HepG2 (cell line): ENCODE results near the gene SESN2. TPM values are rescaled to one million over a fixed set of nuclear protein-coding genes. Genes with fewer than 3 reads are reported as not detected.
A peak's percentile ranks its signal among the peaks of the same experiment; 100 is the strongest.

Experiments used
- DBP ChIP-seq: sonication (generic); formaldehyde crosslinking; IDR thresholded peaks from 2 replicates; pipeline ENCODE4 v1.4.0; 2020; ENCODE audit warnings: missing genetic modification reagents; ENCODE audit errors: not compliant biosample characterization
- DPF2 ChIP-seq: sonication (generic); formaldehyde crosslinking; IDR thresholded peaks from 2 replicates; pipeline ENCODE4 v1.4.0; 2020; ENCODE audit warnings: mild to moderate bottlenecking, low read depth, missing genetic modification reagents, borderline replicate concordance
- GPN1 ChIP-seq: sonication (generic); formaldehyde crosslinking; IDR thresholded peaks from 2 replicates; pipeline ENCODE4 v1.5.1; 2020; ENCODE audit warnings: missing genetic modification reagents, borderline replicate concordance
- GTF3A ChIP-seq: sonication (generic); formaldehyde crosslinking; conservative IDR thresholded peaks from 2 replicates; pipeline ENCODE4 v1.4.0; 2020; ENCODE audit warnings: mild to moderate bottlenecking, missing genetic modification reagents
- HDAC1 ChIP-seq: sonication (generic); formaldehyde crosslinking; IDR thresholded peaks from 2 replicates; pipeline ENCODE4 v1.5.1; 2020; ENCODE audit warnings: mild to moderate bottlenecking, missing genetic modification reagents
- JUND ChIP-seq: sonication (generic); formaldehyde crosslinking; IDR thresholded peaks from 2 replicates; pipeline ENCODE4 v1.8.0; 2022; ENCODE audit warnings: mild to moderate bottlenecking, missing genetic modification reagents
- KLF16 ChIP-seq, 2 experiments: sonication (generic) in 1 of 2; formaldehyde crosslinking in 1 of 2; IDR thresholded peaks; 2 replicates each; pipeline versions ENCODE4 v1.6.1 to v1.8.0; 2016 to 2023; ENCODE audit warnings: missing genetic modification reagents in 2 of 2, missing compliant biosample characterization in 1 of 2
- MLX ChIP-seq: IDR thresholded peaks from 2 replicates; pipeline ENCODE4 v1.6.1; 2016
- MNT ChIP-seq: fragments of 450-650 bp; IDR thresholded peaks from 2 replicates; pipeline ENCODE4 v1.6.1; 2016
- RFXANK ChIP-seq: IDR thresholded peaks from 2 replicates; pipeline ENCODE4 v1.6.1; 2016
- SAP130 ChIP-seq: IDR thresholded peaks from 2 replicates; pipeline ENCODE4 v1.6.1; 2016; ENCODE audit warnings: low read depth
- THRA ChIP-seq: sonication (generic); formaldehyde crosslinking; IDR thresholded peaks from 2 replicates; pipeline ENCODE4 v1.4.0; 2020; ENCODE audit warnings: missing genetic modification reagents, borderline replicate concordance
- TOE1 ChIP-seq: sonication (generic); formaldehyde crosslinking; IDR thresholded peaks from 2 replicates; pipeline ENCODE4 v1.4.0; 2020; ENCODE audit warnings: mild to moderate bottlenecking, missing genetic modification reagents
- ZBTB38 ChIP-seq: sonication (generic); formaldehyde crosslinking; IDR thresholded peaks from 2 replicates; pipeline ENCODE4 v1.5.1; 2020; ENCODE audit warnings: mild to moderate bottlenecking, missing genetic modification reagents
- ZC3H13 ChIP-seq: sonication (generic); formaldehyde crosslinking; IDR thresholded peaks from 2 replicates; pipeline ENCODE4 v1.8.1; 2023; ENCODE audit warnings: mild to moderate bottlenecking, missing genetic modification reagents, moderate library complexity
- ZNF616 ChIP-seq: sonication (generic); formaldehyde crosslinking; IDR thresholded peaks from 2 replicates; pipeline ENCODE4 v1.5.0; 2020; ENCODE audit warnings: low read depth, mild to moderate bottlenecking, missing genetic modification reagents
- ZNF670 ChIP-seq: sonication (generic); formaldehyde crosslinking; IDR thresholded peaks from 2 replicates; pipeline ENCODE4 v1.8.0; 2022; ENCODE audit warnings: mild to moderate bottlenecking, missing genetic modification reagents, borderline replicate concordance
- ZNF704 ChIP-seq: sonication (generic); formaldehyde crosslinking; IDR thresholded peaks from 2 replicates; pipeline ENCODE4 v1.8.1; 2023; ENCODE audit warnings: mild to moderate bottlenecking, inconsistent platforms, moderate library complexity, missing genetic modification reagents, borderline replicate concordance
- ZNF781 ChIP-seq: sonication (generic); formaldehyde crosslinking; IDR thresholded peaks from 2 replicates; pipeline ENCODE4 v1.5.1; 2020; ENCODE audit warnings: borderline replicate concordance, mild to moderate bottlenecking, missing genetic modification reagents; ENCODE audit errors: not compliant biosample characterization
- polyA plus RNA-seq, 8 experiments: library from polyadenylated mRNA; depleted of rRNA in 3 of 8; stranded (reverse) in 7 of 8; unstranded in 1 of 8; fragments of >200 nt; fragmentation: Illumina TruSeq in 4 of 8; extraction: Trizol in 4 of 8; gene quantifications; 2 replicates each; pipeline versions ENCODE4 v1.2.1 to v1.2.3, GENCODE V29; 2011 to 2016; ENCODE audit warnings: low read depth in 4 of 8, missing spikeins in 1 of 8, mixed read lengths in 1 of 8; ENCODE audit not compliant: insufficient read depth in 1 of 8
- total RNA-seq, 5 experiments: library from RNA; depleted of rRNA; stranded (reverse); fragments of >200 nt; fragmentation: Illumina TruSeq; extraction: Trizol; gene quantifications; 2 replicates each; pipeline ENCODE4 v1.2.3, GENCODE V29; 2016; ENCODE audit warnings: low read depth in 1 of 5

SESN2 gene
- total and polyA plus RNA-seq, 2 of the 13 experiments (the other 11 are each of a cell fraction or from before 2014, with no cell fraction given), result 13.2 to 19.1 TPM

GRCh38 chr1:28235755-28236655 is 23.3 kb upstream of the SESN2 start, which contains the start of gene ATP5IF1 (continued):
- peak; percentile 57 for TF ChIP-seq HDAC1 (CRISPR knock-in tag)
- TF ChIP-seq ZNF670 (CRISPR knock-in tag), result no peak
- TF ChIP-seq ZNF704, result peak; percentile 88
- TF ChIP-seq JUND (CRISPR knock-in tag), result 0 out of 2 replicates have a peak, but pooled peaks have one; percentile 16
- TF ChIP-seq ZNF781 (CRISPR knock-in tag), result peak; percentile 77
- TF ChIP-seq GTF3A (CRISPR knock-in tag), result peak; percentile 83; the same call in 1 of the 2 replicates
- no peak for TF ChIP-seq MNT
- peak; percentile 87; the same call in 1 of the 2 replicates for TF ChIP-seq ZNF616
- TF ChIP-seq GPN1 (CRISPR knock-in tag), result peak; percentile 79; the same call in 1 of the 2 replicates
- 0 out of 2 replicates have a peak, but pooled peaks have one; percentile 5 for TF ChIP-seq MLX (CRISPR knock-in tag)
- TF ChIP-seq KLF16 (CRISPR knock-in tag; IDR thresholded peaks at IDR 0.05), result peak in 1 of 2 experiments; percentile 63; a peak in 1 of 4 replicates
- peak; percentile 68 for TF ChIP-seq ZBTB38 (CRISPR knock-in tag)
- peak; percentile 41; the same call in 1 of the 2 replicates for TF ChIP-seq DPF2
- TF ChIP-seq RFXANK (CRISPR knock-in tag), result 0 out of 2 replicates have a peak, but pooled peaks have one; percentile 33
- peak; percentile 93 for TF ChIP-seq SAP130 (CRISPR knock-in tag)
- no peak for TF ChIP-seq DBP
- peak; percentile 29 for TF ChIP-seq ZC3H13
- TF ChIP-seq THRA, result peak; percentile 48
- TF ChIP-seq TOE1 (CRISPR knock-in tag), result peak; percentile 31; the same call in 1 of the 2 replicates
